MCF 10A (cell line): Measurements from ENCODE around the gene MFAP4. TPM values are rescaled to one million over a fixed set of nuclear protein-coding genes. Genes with fewer than 3 reads are reported as not detected.
A peak's percentile ranks its signal among the peaks of the same experiment; 100 is the strongest.

Experiments
- BruUV-seq: library from RNA; stranded (reverse); fragments of 400-500 nt; replicated peaks from 2 replicates; lab custom pipeline; 2021; lab: Mats Ljungman, UMichigan
- CTCF ChIA-PET: fragments of 300-600 bp; sonication (Branson Sonifier 250); formaldehyde crosslinking; extraction: SDS; loops from one replicate; lab custom pipeline; 2021; ENCODE audit warnings: antibody characterized with exemption, inconsistent platforms; lab: Yijun Ruan, JAX
- POLR2A ChIA-PET: fragments of 300-600, 350-650 bp; sonication (Branson Sonifier 250); formaldehyde crosslinking; extraction: SDS; loops from one replicate; lab custom pipeline; 2020; ENCODE audit warnings: antibody characterized with exemption, inconsistent platforms; lab: Yijun Ruan, JAX
- DNase-seq: peaks from one replicate; pipeline ENCODE4 v3.0.0-alpha.2; 2018; ENCODE audit not compliant: unreplicated experiment
- H3K27ac Mint-ChIP-seq: one replicate; pipeline ENCODE4 v1.8.0; 2022; ENCODE audit warnings: mild to moderate bottlenecking, low read depth, mixed read lengths; ENCODE audit not compliant: unreplicated experiment
- H3K27me3 Mint-ChIP-seq: one replicate; pipeline ENCODE4 v1.8.0; 2022; ENCODE audit warnings: mixed read lengths; ENCODE audit not compliant: insufficient read depth, unreplicated experiment
- H3K36me3 Mint-ChIP-seq: one replicate; pipeline ENCODE4 v1.8.0; 2022; ENCODE audit warnings: mild to moderate bottlenecking, moderate library complexity, mixed read lengths; ENCODE audit not compliant: insufficient read depth, unreplicated experiment
- H3K4me1 Mint-ChIP-seq: one replicate; pipeline ENCODE4 v1.8.0; 2022; ENCODE audit warnings: mixed read lengths; ENCODE audit not compliant: insufficient read depth, unreplicated experiment
- H3K4me3 Mint-ChIP-seq: one replicate; pipeline ENCODE4 v1.8.0; 2022; ENCODE audit warnings: mild to moderate bottlenecking, moderate library complexity, mixed read lengths; ENCODE audit not compliant: unreplicated experiment
- H3K9me3 Mint-ChIP-seq: one replicate; pipeline ENCODE4 v1.8.0; 2022; ENCODE audit warnings: mixed read lengths; ENCODE audit not compliant: unreplicated experiment
- intact Hi-C: fragments of 100-400 bp; cut with micrococcal nuclease; formaldehyde crosslinking; loops from 2 replicates; pipeline ENCODE4 v1.14.1; 2022
- microRNA-seq: library from miRNA; unstranded; fragments of <30 nt; microRNA quantifications from one replicate; pipeline ENCODE4 v1.2.0, GENCODE V29; 2022
- total RNA-seq: library from RNA; stranded (reverse); gene quantifications from 2 replicates; pipeline ENCODE4 v1.2.3, GENCODE V29; 2022
- TF ChIP-seq, protein P1 (sequence below): fragments of 200-600 bp; IDR thresholded peaks from one replicate; pipeline ENCODE4 v1.8.0; 2022; ENCODE audit warnings: antibody characterized with exemption, mild to moderate bottlenecking; ENCODE audit not compliant: unreplicated experiment

Gene MFAP4
- total RNA-seq, 1 experiment from 2014 or later, result not detected

DNA sequence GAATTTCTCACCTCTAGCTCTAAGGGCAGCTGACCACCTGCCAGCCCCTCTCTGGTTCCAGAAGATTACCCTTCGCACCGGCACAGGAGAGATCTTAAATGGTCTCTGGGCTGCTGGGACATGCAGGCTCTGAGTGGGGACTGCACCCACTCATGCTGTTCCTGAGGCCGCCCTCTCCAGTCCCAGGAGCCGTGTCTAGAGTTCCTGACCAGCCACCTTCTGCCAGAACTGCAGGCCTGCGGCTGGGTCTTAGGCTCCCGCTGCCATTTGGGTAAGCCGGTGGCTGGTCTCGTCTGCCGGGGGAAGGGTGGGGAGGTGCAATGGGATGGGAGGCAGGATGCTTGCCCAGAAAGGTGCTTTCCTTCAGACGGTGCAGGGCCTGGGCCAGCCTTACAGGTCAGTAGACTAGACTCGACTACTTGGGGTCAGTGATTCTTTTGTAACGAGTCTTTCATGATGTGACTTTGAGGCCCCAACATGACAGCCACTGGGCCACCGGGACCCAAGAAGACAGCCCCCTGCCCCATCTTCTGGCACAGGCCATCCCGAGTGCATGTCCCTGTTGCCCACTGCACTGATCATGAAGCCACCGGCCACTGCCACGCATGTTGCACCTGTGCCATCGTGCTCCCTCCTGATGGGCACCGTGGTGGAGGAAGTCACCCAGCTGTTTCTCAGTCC lies 50.9 kb downstream of the MFAP4 start:
- H3K27ac Mint-ChIP-seq, result no peak overlapping the region
- intact Hi-C loops, result no loop called here
- POLR2A ChIA-PET, result no interaction called here
- H3K4me1 Mint-ChIP-seq, result peaks cover 7% of the 10 kb centered on the region
- DNase-seq, result no peak
- no peak overlapping the region for H3K4me3 Mint-ChIP-seq
- CTCF ChIA-PET, result no interaction called here
- TF ChIP-seq, protein P1, sequence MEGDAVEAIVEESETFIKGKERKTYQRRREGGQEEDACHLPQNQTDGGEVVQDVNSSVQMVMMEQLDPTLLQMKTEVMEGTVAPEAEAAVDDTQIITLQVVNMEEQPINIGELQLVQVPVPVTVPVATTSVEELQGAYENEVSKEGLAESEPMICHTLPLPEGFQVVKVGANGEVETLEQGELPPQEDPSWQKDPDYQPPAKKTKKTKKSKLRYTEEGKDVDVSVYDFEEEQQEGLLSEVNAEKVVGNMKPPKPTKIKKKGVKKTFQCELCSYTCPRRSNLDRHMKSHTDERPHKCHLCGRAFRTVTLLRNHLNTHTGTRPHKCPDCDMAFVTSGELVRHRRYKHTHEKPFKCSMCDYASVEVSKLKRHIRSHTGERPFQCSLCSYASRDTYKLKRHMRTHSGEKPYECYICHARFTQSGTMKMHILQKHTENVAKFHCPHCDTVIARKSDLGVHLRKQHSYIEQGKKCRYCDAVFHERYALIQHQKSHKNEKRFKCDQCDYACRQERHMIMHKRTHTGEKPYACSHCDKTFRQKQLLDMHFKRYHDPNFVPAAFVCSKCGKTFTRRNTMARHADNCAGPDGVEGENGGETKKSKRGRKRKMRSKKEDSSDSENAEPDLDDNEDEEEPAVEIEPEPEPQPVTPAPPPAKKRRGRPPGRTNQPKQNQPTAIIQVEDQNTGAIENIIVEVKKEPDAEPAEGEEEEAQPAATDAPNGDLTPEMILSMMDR, result no peak
- no TSS peak for BruUV-seq
- H3K9me3 Mint-ChIP-seq, result no peaks in the 10 kb centered on the region
- H3K36me3 Mint-ChIP-seq, result peaks cover 6% of the 10 kb centered on the region
- no peaks in the 10 kb centered on the region for H3K27me3 Mint-ChIP-seq

DNA sequence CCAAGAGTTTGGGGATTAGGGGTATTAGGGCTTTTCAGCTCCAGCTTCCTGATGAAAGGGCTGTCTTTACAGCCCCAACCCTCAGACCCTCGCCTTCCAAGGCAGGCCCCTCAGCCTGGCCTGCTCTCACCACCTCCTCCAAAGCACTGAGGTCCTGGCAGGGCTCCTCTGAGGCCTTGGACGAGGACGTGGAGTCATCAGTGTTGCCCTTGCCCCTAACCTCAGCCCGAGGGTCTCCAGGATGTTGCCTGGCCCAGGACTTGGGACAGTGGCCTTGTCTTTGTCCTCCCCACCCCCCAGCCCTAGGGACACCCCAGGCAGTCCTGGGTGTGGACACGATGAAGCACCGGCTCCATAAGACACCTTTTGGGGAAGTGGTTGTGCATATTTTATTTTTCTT lies 52.7 kb downstream of the MFAP4 start:
- BruUV-seq, result no TSS peak
- no peak overlapping the region for H3K4me3 Mint-ChIP-seq
- TF ChIP-seq, protein P1, result no peak
- peaks cover 6% of the 10 kb centered on the region for H3K4me1 Mint-ChIP-seq
- no peak overlapping the region for H3K27ac Mint-ChIP-seq
- intact Hi-C loops, result no loop called here
- ChIA-PET POLR2A (interaction anchor here (0.6 to 0.7 kb wide), 2 partner anchors 25 to 38 kb away, joined by 3 read pairs; no protein-coding TSS in a partner anchor), CTCF (no interaction called here)
- H3K9me3 Mint-ChIP-seq, result no peaks in the 10 kb centered on the region
- no peaks in the 10 kb centered on the region for H3K27me3 Mint-ChIP-seq
- DNase-seq, result no peak
- H3K36me3 Mint-ChIP-seq, result peaks cover 6% of the 10 kb centered on the region

DNA sequence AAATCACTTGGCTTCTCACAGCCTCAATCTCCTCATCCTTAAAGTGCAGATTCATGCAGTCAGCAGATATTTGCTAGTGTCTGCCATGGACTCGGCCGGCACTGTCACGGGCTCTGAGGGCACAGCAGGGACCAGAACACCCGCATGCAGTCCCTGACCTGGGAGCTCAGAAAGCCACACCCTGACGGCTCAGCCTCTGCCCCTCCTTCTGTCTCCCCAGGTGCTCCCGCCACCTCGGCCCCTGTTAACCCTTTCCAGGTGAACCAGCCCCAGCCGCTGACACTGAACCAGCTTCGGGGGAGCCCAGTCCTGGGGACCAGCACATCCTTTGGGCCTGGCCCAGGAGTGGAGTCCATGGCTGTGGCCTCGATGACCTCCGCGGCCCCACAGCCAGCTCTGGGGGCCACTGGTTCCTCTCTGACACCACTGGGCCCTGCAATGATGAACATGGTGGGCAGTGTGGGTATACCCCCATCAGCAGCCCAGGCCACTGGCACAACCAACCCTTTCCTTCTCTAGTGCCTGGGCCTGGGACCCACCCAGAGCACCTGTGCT lies 53.2 kb downstream of the MFAP4 start:
- ChIA-PET CTCF (no interaction called here), POLR2A (interaction anchor here (0.5 to 0.6 kb wide), 2 partner anchors 39 to 94 kb away, joined by 3 read pairs; no protein-coding TSS in a partner anchor)
- no TSS peak for BruUV-seq
- TF ChIP-seq, protein P1, result no peak
- H3K4me1 Mint-ChIP-seq, result peaks cover 6% of the 10 kb centered on the region
- no peak for DNase-seq
- no peaks in the 10 kb centered on the region for H3K9me3 Mint-ChIP-seq
- H3K27ac Mint-ChIP-seq, result no peak overlapping the region
- peaks cover 6% of the 10 kb centered on the region for H3K36me3 Mint-ChIP-seq
- H3K4me3 Mint-ChIP-seq, result no peak overlapping the region
- intact Hi-C loops, result no loop called here
- no peaks in the 10 kb centered on the region for H3K27me3 Mint-ChIP-seq

Small RNA genes within 50 kb of the gene (microRNA-seq; reads per million reads assigned to microRNA genes)
- 1,417 reads per million, percentile 88 among the genes with 10 or more reads in this experiment for gene MIR1180

Other genes with a start within 250 kb of the MFAP4 start
- 35.1 and 36.8 TPM in 2 replicates for gene EPN2, start 149.8 kb downstream of the MFAP4 start, total RNA-seq
- 30.4 and 33.0 TPM in 2 replicates for gene B9D1, start 24.5 kb downstream of the MFAP4 start, total RNA-seq
- 14.5 and 18.2 TPM in 2 replicates for gene MAPK7, start 8.7 kb downstream of the MFAP4 start, total RNA-seq
- gene RNF112, start 24.0 kb upstream of the MFAP4 start, total RNA-seq, result 0.25 TPM in 1 of 2 replicates, not detected in the other
- gene SLC47A1, start 146.7 kb upstream of the MFAP4 start, total RNA-seq, result 1.1 TPM in 1 of 2 replicates, not detected in the other